Measurements from ENCODE around the gene KDM7A. TPM values are rescaled to one million over a fixed set of nuclear protein-coding genes. Genes with fewer than 3 reads are reported as not detected.

KDM7A gene
- total RNA-seq, 1 donor from 2014 or later: 14.8 TPM

- Mint-ChIP-seq H3K4me1 (ENCODE audit: unreplicated experiment) (peaks cover 17% of the 10 kb centered on the region), H3K36me3 (ENCODE audit: low read depth, unreplicated experiment) (peaks cover 12% of the 10 kb centered on the region), H3K27ac (ENCODE audit: unreplicated experiment) (no peak overlapping the region), H3K27me3 (ENCODE audit: unreplicated experiment) (peaks cover 12% of the 10 kb centered on the region), H3K9me3 (ENCODE audit: unreplicated experiment) (no peaks in the 10 kb centered on the region), H3K4me3 (ENCODE audit: unreplicated experiment) (no peak overlapping the region)
- no peak for DNase-seq (ENCODE audit: low spot score)
- TF ChIP-seq, protein P1, sequence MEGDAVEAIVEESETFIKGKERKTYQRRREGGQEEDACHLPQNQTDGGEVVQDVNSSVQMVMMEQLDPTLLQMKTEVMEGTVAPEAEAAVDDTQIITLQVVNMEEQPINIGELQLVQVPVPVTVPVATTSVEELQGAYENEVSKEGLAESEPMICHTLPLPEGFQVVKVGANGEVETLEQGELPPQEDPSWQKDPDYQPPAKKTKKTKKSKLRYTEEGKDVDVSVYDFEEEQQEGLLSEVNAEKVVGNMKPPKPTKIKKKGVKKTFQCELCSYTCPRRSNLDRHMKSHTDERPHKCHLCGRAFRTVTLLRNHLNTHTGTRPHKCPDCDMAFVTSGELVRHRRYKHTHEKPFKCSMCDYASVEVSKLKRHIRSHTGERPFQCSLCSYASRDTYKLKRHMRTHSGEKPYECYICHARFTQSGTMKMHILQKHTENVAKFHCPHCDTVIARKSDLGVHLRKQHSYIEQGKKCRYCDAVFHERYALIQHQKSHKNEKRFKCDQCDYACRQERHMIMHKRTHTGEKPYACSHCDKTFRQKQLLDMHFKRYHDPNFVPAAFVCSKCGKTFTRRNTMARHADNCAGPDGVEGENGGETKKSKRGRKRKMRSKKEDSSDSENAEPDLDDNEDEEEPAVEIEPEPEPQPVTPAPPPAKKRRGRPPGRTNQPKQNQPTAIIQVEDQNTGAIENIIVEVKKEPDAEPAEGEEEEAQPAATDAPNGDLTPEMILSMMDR (IDR thresholded peaks at IDR 0.05; ENCODE audit: unreplicated experiment): no peak
Observed at GRCh38 chr7:140060243-140060630, 116.5 kb downstream of the KDM7A start.

- H3K4me3 Mint-ChIP-seq (ENCODE audit: unreplicated experiment): no peak overlapping the region
- peaks cover 12% of the 10 kb centered on the region for H3K27me3 Mint-ChIP-seq (ENCODE audit: unreplicated experiment)
- no peak overlapping the region for H3K27ac Mint-ChIP-seq (ENCODE audit: unreplicated experiment)
- H3K9me3 Mint-ChIP-seq (ENCODE audit: unreplicated experiment): no peaks in the 10 kb centered on the region
- peaks cover 12% of the 10 kb centered on the region for H3K36me3 Mint-ChIP-seq (ENCODE audit: low read depth, unreplicated experiment)
- no peak for DNase-seq (ENCODE audit: low spot score)
- TF ChIP-seq, protein P1 (IDR thresholded peaks at IDR 0.05; ENCODE audit: unreplicated experiment): no peak
- peaks cover 17% of the 10 kb centered on the region for H3K4me1 Mint-ChIP-seq (ENCODE audit: unreplicated experiment)
Observed at GRCh38 chr7:140059273-140060242, 117.2 kb downstream of the KDM7A start.

- no peak for DNase-seq (ENCODE audit: low spot score)
- Mint-ChIP-seq H3K36me3 (ENCODE audit: low read depth, unreplicated experiment) (peaks cover 12% of the 10 kb centered on the region), H3K4me3 (ENCODE audit: unreplicated experiment) (no peak overlapping the region), H3K9me3 (ENCODE audit: unreplicated experiment) (no peaks in the 10 kb centered on the region), H3K27ac (ENCODE audit: unreplicated experiment) (no peak overlapping the region), H3K4me1 (ENCODE audit: unreplicated experiment) (peaks cover 19% of the 10 kb centered on the region), H3K27me3 (ENCODE audit: unreplicated experiment) (peaks cover 12% of the 10 kb centered on the region)
- TF ChIP-seq, protein P1 (IDR thresholded peaks at IDR 0.05; ENCODE audit: unreplicated experiment): no peak
Observed at GRCh38 chr7:140058517-140058916, 118.3 kb downstream of the KDM7A start.

DNA sequence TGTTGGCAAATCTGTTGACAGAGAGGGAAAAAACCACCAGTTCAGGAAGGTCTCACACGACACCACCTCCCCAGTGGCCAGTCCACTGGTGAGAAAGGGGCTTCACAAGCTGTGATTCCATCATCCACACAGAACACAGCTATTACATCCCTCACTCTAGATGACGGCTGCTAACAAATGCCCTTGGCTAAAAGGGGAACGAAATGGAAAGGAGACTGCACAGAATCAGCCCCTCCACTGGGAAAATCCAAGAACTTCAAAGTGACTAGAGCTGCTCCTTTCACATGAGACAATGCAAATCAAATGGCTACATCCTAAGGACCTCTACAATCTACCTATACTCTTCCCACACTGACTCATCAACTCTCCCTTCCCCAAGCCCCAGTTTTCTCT is 119.6 kb downstream of the KDM7A start:
- Mint-ChIP-seq H3K4me1 (ENCODE audit: unreplicated experiment) (peaks cover 19% of the 10 kb centered on the region), H3K27ac (ENCODE audit: unreplicated experiment) (no peak overlapping the region), H3K27me3 (ENCODE audit: unreplicated experiment) (peaks cover 10% of the 10 kb centered on the region), H3K36me3 (ENCODE audit: low read depth, unreplicated experiment) (peaks cover 12% of the 10 kb centered on the region), H3K9me3 (ENCODE audit: unreplicated experiment) (no peaks in the 10 kb centered on the region), H3K4me3 (ENCODE audit: unreplicated experiment) (no peak overlapping the region)
- DNase-seq (ENCODE audit: low spot score): no peak
- TF ChIP-seq, protein P1 (IDR thresholded peaks at IDR 0.05; ENCODE audit: unreplicated experiment): no peak
